ENCODE results near the gene ARL4C. TPM values are rescaled to one million over a fixed set of nuclear protein-coding genes. Genes with fewer than 3 reads are reported as not detected.

ARL4C gene
- total and polyA plus RNA-seq, 4 donors = 1.4 to 2.8 (median 2.1) TPM

DNA sequence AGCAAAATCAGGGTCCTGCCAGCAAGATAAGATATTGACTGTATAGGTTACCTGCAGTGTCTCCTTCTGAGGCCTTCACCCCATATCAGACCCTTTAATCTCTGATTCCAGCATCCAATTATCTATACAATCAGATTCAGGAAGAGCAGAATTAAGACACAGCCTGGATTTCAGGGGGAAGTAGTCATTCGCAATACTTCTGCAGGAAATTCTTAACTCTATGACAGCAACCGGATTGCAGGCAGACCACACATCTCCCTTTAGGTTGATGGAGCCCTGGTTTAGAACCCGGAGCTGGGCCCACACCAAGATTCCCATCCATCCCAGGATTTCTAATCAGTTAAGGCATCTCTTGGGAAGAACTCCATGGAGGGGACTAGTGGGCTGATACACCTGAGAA is 9.5 kb downstream of the ARL4C start:
- Histone ChIP-seq H3K9me3 (ENCODE audit: control insufficient read depth in 4 of 4, low read length in 3 of 4) (no peaks in the 10 kb centered on the region), H3K27me3 (ENCODE audit: control insufficient read depth in 4 of 4, insufficient read depth in 4 of 4, low read length in 3 of 4) (no peaks in the 10 kb centered on the region), H3K9ac (ENCODE audit: low read depth in 1 of 2, low read length in 2 of 2) (no peak overlapping the region), H3K27ac (ENCODE audit: low read depth in 1 of 2, low read length in 2 of 2) (no peak overlapping the region), H3K4me1 (ENCODE audit: control insufficient read depth in 4 of 4, insufficient read depth in 4 of 4, low read length in 3 of 4) (no peaks in the 10 kb centered on the region), H3K36me3 (ENCODE audit: control insufficient read depth in 4 of 4, insufficient read depth in 3 of 4, low read depth in 1 of 4, low read length in 3 of 4) (no peaks in the 10 kb centered on the region), H3K4me3 (ENCODE audit: low read depth in 1 of 3, low read length in 3 of 3) (no peak overlapping the region)
- no peak for DNase-seq (ENCODE audit: low spot score)
- TF ChIP-seq FOXA1 (IDR thresholded peaks at IDR 0.05) (no peak), EGR1 (IDR thresholded peaks at IDR 0.05; ENCODE audit: low read depth in 2 of 2) (no peak), RAD21 (IDR thresholded peaks at IDR 0.05) (no peak), HNF4A (conservative IDR thresholded peaks at IDR 0.05) (no peak), TAF1 (conservative IDR thresholded peaks at IDR 0.05) (no peak), JUND (IDR thresholded peaks at IDR 0.05) (no peak), FOXA2 (IDR thresholded peaks at IDR 0.05) (no peak), ATF3 (IDR thresholded peaks at IDR 0.05) (no peak), HNF4G (IDR thresholded peaks at IDR 0.05) (no peak), SP1 (IDR thresholded peaks at IDR 0.05) (no peak), GABPA (IDR thresholded peaks at IDR 0.05 in 1 of 2, conservative IDR thresholded peaks at IDR 0.05 in 1 of 2) (no peak), RXRA (IDR thresholded peaks at IDR 0.05) (no peak), NR2F2 (IDR thresholded peaks at IDR 0.05) (no peak), CTCF (IDR thresholded peaks at IDR 0.05; ENCODE audit: low read depth, low read length, missing input control) (no peak)
- TF ChIP-seq, protein P1, sequence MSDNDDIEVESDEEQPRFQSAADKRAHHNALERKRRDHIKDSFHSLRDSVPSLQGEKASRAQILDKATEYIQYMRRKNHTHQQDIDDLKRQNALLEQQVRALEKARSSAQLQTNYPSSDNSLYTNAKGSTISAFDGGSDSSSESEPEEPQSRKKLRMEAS (IDR thresholded peaks at IDR 0.05) = no peak
- TF ChIP-seq, protein P2, sequence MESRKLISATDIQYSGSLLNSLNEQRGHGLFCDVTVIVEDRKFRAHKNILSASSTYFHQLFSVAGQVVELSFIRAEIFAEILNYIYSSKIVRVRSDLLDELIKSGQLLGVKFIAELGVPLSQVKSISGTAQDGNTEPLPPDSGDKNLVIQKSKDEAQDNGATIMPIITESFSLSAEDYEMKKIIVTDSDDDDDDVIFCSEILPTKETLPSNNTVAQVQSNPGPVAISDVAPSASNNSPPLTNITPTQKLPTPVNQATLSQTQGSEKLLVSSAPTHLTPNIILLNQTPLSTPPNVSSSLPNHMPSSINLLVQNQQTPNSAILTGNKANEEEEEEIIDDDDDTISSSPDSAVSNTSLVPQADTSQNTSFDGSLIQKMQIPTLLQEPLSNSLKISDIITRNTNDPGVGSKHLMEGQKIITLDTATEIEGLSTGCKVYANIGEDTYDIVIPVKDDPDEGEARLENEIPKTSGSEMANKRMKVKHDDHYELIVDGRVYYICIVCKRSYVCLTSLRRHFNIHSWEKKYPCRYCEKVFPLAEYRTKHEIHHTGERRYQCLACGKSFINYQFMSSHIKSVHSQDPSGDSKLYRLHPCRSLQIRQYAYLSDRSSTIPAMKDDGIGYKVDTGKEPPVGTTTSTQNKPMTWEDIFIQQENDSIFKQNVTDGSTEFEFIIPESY (IDR thresholded peaks at IDR 0.05) = no peak
- TF ChIP-seq, protein P3, sequence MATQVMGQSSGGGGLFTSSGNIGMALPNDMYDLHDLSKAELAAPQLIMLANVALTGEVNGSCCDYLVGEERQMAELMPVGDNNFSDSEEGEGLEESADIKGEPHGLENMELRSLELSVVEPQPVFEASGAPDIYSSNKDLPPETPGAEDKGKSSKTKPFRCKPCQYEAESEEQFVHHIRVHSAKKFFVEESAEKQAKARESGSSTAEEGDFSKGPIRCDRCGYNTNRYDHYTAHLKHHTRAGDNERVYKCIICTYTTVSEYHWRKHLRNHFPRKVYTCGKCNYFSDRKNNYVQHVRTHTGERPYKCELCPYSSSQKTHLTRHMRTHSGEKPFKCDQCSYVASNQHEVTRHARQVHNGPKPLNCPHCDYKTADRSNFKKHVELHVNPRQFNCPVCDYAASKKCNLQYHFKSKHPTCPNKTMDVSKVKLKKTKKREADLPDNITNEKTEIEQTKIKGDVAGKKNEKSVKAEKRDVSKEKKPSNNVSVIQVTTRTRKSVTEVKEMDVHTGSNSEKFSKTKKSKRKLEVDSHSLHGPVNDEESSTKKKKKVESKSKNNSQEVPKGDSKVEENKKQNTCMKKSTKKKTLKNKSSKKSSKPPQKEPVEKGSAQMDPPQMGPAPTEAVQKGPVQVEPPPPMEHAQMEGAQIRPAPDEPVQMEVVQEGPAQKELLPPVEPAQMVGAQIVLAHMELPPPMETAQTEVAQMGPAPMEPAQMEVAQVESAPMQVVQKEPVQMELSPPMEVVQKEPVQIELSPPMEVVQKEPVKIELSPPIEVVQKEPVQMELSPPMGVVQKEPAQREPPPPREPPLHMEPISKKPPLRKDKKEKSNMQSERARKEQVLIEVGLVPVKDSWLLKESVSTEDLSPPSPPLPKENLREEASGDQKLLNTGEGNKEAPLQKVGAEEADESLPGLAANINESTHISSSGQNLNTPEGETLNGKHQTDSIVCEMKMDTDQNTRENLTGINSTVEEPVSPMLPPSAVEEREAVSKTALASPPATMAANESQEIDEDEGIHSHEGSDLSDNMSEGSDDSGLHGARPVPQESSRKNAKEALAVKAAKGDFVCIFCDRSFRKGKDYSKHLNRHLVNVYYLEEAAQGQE (IDR thresholded peaks at IDR 0.05) = no peak
- 88% methylated on average over 3 of the region's 3 CpGs for WGBS

Data from liver (tissue), 9 donors.